ENCODE measurements around the gene CCL4.

CCL4 gene

GRCh38 chr17:36147601-36148000 lies 44.0 kb downstream of the CCL4 start:
- DNase-seq, result no peak

- peak; percentile 68 for DNase-seq
Observed at GRCh38 chr17:36148559-36149295, 45.1 kb downstream of the CCL4 start.

- no peak for DNase-seq
Observed at GRCh38 chr17:36149296-36149820, 45.7 kb downstream of the CCL4 start.

- DNase-seq, result no peak
Observed at GRCh38 chr17:36151891-36152638, 48.4 kb downstream of the CCL4 start.

GRCh38 chr17:36152639-36153120 lies 49.1 kb downstream of the CCL4 start:
- no peak for DNase-seq

- DNase-seq, result no peak
Observed at GRCh38 chr17:36153895-36154610, 50.4 kb downstream of the CCL4 start.

All from left hindlimb (tissue), 1 donor.